ENCODE results near the gene NCAM1.
"Not testable (repeated sequence)": the region's sequence is repeated elsewhere in the genome, so short reads cannot be mapped to it uniquely, and the experiment has no call there.

Gene NCAM1

DNA sequence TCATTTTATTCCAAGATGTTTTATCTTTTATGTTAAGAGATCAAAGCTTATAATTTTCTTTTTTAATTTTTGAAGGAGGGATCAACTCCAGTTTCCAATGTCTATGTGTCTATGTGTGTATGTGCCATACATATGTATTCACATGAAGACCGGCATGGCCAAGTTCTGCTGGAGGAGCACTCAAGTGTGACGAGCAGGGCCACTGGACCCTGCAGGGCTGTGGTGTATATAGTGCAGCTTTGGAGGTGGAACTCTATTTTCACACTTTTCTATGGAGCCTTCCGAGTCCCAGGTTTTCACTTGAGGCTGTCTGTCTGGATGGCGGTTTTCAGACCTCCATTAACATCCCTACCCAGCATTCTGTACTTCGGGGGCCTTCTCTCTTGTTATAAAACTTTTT, 316.7 kb downstream of the NCAM1 start:
- no peak for DNase-seq (ENCODE audit: low spot score)

DNA sequence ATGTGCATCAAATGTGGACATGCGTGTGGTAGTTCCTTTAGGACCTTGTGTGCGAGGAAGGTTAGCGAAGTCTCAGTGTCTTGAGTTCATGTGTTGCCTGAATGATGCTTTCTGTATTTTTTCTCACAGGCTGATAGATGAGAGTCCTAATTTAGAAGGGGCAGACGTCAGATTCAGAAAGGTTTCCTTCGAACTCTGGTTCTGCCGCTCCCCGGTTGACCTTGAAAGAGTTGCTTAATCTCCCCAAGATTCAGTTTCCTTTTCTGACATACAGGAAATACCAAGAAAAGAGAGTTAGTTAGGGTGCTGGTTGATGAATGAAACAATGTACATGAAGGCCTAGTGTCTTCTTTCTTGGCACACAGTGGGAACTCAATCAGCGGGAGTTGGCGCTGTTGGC, 317.3 kb downstream of the NCAM1 start:
- no peak for DNase-seq (ENCODE audit: low spot score)

DNA sequence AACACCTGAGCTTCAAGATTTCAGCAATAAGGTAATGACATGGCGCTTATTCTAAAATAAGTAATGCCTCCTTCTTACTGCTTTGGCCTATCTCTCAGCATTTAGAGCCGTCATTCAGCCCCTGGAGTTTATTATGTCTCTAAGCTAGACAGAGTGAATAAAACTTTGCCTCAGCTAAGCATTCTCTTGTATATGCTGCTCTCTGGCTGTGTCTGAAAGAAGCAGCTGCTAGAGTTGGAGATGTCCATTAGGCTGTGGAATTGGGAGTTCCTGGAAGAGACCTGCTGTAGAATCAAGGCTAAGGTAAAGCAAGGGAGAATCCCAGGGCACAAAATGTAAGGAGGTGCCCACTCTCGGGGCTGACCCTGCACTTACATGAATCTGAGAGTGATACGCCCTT, 317.7 kb downstream of the NCAM1 start:
- no peak for DNase-seq (ENCODE audit: low spot score)

DNA sequence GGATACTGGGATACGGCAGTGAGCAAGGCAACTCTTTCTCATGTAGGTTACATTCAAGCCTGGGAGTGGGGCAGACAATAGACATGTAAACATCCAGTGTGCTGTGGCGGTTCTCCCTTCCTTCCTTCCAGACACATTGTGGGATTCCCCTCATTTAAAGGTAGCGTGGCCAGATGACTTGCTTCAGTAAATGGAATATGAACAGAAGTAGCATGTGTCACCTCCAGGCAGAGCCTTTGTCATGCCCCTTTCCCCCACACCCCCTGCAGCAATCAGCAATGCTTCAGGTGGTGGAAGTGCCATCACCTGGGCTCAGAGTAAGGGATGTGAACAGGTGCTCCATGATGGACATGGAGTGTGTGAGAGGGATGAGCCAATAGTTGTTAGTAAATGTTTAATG, 318.4 kb downstream of the NCAM1 start:
- DNase-seq (ENCODE audit: low spot score) = no peak

DNA sequence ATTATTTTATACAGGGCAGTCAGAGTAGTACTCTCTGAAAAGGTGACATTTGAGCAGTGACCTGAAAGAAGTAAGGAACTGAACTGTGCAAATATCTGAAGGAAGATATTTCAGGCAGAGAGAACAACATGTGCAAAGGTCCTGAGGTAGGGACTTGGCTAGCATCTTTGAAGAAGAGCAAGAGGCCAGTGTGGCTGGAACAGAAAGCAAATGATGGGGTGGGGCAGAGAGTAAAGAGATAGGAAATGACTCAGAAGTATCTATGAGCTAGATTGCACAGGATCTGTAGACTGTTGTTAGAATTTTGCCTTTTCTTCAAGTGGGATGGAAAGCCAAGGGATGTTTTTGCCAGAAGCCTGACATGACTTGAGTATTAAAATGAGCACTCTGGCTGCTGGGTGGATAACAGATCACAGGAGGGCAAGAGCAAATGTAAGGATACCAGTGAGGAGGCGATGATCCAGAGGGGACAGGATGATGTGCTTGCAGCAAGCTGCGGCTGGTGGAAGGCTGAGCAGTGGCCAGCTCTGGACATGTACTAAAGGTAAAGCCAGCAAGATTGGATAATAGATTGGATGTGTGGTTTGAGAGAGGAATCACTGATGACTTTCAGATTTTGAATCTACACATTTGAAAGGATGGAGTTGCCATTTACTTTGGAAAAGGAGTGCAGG, 320.0 kb downstream of the NCAM1 start:
- DNase-seq (ENCODE audit: low spot score) = no peak

DNA sequence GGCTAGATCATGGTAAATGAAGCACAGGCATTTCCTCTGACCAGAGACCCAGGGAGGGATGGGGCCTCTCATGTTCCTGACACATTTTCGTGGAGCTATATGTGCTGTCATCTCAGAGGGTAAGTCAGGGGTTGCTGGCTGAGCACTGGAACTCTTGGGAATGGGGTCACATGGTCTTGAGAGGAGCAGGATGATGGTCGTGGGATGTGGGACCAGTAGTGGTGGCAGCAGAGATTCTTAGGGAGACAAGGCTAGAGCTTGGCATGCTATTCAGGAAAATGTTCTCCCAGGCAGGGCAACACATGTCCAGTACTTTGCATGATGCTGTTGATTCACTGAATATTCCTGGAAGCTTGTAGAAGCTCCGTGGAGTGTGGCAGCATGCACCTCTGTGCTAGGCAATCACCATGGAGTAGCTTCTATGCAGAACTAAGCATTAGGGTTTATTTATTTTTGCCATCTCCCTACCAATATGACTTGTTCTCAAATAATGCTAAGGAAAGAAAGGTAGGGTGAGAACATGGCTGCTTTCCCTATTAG, 321.7 kb downstream of the NCAM1 start:
- DNase-seq (ENCODE audit: low spot score) = no peak

DNA sequence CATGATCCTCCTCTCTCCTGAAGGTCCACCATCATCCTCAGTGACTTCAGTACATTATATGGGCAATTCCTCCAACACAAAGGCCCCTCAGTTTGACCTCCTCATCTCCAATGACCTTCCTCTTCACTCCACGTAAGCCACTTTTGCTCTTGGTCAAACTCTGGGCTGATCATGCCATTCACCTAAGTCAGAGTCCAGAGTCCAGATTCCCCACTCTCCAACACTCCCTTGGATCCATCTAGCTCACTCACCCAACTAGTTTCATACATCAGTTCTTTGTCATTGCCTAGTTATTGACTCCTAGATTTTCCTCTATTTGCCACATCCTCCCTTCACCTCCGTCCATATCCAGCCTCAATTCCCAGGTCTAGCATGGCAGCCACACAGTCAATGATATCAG, 322.7 kb downstream of the NCAM1 start:
- no peak for DNase-seq (ENCODE audit: low spot score)

DNA sequence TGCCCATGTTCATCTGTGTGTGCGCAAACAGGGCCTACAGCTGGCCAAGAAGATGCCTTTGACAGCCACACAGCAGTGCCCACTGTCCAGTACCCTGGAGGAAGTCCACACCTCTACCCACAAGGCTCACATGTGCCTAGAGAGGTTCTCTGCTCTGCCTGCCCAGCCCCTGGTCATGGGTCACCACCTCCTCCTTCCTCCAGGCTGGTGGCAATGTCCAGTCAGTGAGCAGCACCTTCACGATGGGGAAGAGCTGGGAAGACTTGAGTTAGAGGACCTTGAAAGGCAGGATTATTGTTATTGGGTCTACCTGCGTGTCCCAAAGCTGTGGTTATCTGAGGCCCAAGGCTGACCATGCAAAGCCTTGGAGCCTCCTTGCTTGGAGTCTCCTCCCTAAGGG, 324.8 kb downstream of the NCAM1 start:
- DNase-seq (ENCODE audit: low spot score) = no peak

DNA sequence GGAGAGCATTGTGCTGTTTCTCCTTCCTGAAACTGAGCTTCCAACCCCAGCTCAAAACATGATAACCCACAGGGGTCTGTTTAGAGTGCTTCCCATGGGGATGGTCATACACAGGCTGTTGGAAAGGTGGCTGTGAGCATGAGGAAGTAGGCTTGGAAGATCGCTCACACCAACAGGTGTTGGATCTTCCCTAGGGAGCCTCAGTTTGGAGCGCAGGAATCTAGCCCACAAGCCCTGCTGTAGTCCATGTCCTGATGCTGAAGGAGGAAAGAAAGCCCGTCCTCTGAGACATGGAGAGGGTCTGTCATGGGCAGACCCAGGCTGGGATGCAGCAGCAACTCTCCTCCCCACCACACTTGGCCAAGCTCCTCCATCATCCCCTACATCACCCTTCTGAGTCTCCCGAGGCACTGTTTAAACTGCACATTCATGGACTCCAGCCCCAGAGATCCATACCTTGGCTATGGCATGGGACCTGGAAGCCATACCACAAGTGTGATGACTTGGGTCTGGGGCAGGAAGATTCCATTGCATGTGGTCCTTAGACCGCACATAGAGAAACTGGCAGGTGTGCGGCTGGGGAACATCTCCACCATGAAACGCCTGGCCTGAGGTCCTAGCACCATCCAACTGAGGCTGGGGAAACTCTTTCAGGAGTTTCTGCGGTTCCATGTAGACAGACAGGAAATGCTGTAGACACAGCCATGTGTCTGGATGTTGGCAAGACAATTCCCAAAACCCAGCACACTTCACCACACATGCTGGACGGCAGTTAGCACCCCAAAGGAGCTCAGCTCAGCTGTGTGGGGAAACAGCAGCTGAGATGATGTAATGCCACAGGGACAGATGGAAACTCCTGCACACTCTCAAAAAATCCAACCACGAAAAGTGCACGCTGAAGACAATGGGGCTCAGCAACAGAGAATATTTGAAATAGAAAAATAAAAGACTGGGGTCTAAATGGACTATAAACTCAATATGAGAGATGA, 325.6 kb downstream of the NCAM1 start:
- peak; percentile 50 for DNase-seq (ENCODE audit: low spot score)

DNA sequence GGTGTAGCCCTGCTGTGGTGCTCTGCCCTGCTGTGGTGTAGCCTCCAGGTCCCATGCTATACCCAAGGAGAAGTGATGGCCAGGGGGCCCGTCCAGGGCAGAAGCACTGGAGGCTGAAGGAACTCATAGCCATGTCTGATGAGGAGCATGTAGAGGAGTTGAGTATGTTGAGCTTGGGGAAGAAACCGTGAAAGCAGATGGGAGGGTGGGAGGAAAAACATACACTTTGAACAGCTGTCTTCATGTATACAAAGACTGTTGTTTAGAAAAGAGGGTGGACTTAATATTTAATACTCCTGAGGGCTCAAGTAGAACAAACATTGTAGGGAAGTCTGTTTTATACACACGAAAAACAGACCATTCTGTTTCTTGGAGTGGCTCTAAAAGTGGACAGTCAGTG, 326.6 kb downstream of the NCAM1 start:
- no peak for DNase-seq (ENCODE audit: low spot score)

DNA sequence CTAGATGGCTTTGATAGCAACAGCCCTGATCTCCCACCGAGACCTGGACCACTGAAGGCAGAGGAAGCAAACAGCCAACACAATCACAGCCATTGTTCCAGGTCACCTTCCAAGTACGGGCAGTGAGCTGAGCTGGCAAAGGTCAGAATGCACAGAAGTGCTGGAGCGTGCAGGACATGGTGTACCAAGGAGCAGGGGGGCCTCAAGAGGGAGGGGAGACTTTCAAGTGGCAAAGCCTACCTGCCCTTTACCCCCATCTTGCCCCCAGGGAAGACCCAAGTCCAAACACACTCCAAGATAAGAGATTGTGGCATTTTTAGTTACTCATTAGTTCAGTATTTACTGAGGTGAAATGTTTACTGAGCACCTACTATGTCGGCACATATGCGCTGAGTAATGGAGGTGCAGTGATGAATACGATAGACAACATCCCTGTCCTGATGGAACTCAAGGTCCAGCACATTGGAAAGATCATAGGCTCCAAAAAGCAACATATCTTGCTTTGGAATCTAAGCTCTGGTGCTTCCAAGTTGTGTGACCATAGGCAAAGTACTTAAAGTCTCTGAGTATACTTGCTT, 327.2 kb downstream of the NCAM1 start:
- no peak for DNase-seq (ENCODE audit: low spot score)

DNA sequence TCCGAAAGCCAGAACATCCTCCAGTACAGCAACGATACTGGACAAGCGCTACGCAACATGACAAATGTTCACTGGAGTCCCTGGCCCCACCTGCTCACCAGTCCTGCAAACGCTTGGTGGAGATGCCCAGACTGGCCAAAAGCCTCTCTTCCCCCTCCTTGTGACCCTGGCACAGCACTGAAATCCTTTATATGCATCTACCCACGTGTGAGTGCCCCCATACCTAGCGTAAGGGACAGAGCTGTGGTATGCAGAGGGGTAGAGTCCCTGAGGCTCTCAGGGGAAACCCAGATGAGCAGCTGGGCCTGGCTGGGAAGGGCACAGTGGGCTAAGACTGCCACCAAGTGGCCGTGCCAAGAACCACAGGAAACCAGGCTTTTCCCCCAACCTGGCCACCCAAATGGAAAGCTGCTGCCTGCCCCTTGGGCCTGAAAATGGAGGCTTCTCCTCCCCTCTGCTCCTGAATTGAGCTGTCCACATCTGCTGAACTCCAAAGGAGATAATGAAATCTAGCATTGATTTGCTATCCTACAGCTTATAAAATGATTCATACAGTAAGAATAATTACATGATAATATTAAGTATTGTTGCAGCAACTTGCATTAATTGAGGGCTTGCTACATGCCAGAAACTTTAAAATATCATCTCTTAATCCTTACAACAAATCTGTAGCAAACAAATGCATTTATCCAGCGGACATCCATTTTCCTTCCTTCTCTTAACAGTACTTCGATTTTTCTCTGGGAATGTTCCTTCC, 328.4 kb downstream of the NCAM1 start:
- DNase-seq (ENCODE audit: low spot score) = peak; percentile 89

DNA sequence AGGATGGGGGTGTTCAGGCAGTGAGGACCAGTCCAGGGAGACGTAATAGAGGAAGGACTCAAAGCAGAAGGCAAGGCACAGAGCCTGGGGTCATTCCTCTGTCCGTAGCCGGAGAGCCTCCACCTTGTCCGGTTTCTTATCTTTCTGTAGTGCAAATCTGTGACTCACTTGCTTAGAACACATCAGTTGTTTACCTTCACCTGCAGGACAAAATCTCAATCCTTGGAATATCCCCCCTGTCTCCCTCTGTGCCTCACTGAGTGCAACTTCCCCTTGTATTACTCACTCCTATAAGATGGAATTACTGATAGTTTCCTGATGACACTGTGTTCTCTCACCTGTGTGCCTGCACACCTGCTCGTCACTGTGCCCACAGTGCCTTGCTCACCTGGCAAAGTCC, 332.7 kb downstream of the NCAM1 start:
- DNase-seq (ENCODE audit: low spot score) = no peak

DNA sequence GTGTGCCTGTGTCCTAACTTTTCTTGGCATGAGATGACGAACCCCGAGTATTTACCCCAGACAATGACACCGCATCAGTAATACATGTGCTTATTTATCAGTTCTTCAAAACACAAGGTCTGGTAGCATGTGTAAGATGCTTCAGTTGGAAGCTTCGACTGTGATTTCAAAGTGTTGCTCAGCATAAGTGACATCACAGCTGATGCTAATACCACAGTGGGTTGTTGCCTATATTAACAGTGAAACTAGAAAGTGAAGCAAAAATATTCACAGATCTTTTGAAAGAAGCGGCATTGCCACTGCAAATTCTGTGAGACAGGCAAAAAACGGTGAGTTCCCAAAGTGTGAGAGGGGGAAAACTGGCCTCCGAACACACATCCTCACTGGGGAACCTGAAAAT, 334.8 kb downstream of the NCAM1 start:
- no peak for DNase-seq (ENCODE audit: low spot score)

DNA sequence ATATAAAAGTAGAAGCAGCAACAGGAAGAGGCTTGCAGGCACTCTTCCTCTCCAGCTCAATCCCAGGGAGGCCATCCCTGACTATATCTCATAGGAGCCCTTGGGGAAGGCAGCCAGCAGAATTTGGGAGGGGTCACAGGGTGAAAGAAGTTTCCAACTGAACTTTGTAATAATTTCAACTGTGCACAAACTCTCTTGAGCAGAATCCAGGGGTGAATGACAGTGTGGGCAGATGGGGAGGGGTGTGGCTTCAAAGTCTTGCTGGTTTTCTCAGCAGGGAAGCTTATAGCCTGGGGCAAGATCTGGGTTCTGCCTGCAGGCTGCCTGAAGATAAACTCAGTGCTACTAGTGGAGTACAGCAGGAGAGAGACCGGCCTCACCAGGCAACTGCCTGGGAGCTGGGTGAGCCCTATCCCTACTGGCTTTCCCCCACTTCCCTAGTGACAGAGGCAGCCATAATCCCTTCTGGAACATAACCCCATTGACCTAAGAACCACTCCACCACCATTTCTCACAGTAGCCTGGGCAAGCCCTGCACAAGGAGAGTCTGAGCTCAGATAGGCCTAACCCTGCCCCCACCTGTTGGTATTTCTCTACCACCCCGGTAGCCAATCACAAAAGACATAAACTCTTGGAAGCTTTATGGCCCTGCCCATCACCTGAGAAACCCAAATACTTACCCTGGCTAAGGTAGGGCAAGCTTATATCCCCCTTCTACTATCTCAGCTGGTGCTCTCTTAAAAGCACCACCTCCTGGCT, 335.4 kb downstream of the NCAM1 start:
- DNase-seq (ENCODE audit: low spot score) = no peak

DNA sequence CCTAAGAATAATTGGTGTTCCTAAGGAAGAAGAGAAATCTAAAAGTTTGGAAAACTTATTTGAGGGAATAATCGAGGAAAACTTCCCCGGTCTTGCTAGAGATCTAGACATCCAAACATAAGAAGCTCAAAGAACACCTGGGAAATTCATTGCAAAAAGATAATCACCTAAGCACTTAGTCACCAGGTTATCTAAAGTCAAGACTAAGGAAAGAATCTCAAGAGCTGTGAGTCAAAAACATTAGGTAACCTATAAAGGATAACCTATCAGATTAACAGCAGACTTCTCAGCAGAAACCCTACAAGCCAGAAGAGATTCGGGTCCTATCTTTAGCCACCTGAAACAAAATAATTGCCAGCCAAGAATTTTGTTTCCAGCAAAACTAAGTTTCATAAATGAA, 337.3 kb downstream of the NCAM1 start:
- not testable (repeated sequence) for DNase-seq (ENCODE audit: low spot score)

DNA sequence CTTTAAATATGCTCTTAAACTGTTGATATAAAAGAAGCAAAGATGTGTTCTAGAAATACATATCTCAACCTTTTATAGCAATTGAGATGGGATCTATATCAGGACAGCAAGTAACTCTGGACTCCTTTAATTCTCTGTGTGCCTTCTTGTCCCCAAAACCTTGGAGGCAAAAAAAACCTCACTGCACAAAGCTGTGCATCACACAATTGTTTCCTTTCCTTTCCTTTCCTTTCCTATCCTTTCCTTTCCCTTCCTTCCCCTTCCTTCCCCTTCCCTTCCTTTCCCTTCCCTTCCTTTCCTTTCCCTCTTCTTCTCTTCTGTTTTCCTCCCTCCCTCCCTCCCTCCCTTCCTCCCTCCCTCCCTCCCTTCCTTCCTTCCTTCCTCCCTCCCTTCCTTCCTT, 343.7 kb downstream of the NCAM1 start:
- no peak for DNase-seq (ENCODE audit: low spot score)

DNA sequence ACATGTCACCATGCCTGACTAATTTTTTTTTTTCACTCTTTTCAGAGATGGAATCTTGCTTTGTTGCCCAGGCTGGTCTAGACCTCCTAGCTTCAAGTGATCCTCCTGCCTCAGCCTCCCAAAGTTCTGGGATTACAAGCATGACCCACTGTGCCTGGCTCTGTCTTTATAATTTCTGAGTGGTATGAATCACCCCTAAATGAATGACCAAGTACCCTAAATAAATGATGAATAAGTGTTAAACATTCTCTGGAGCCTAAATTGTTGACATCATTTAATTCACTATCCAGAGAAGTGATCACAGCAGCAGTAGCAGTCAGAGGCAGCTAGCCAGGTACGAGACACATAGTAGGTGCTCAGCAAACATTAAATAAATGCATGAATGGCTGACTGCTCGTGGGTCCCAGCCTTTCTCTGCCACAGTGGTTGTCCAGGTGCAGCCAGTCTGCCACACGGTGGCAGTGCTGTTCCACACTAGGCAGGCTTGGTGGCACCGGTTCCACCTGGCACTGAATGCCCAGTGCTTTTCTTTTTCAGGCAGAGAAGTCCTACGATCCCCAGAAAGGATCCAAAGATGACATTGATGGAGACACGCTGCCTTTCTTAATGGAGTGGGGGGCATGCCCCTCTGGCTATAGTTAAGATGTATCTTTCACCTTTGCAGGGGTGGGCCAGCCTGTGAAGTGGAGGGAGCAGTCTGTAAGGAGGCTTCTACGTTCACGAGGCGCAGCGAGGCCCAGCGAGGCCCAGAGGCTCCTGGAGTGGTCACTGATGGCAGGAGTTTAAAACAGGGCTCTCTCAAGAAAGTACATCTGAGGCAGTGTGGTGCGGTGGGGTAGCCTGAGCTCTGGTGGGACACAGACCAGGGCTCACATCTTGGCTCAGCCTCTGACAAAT, 344.5 kb downstream of the NCAM1 start:
- peak; percentile 85 for DNase-seq (ENCODE audit: low spot score)

DNA sequence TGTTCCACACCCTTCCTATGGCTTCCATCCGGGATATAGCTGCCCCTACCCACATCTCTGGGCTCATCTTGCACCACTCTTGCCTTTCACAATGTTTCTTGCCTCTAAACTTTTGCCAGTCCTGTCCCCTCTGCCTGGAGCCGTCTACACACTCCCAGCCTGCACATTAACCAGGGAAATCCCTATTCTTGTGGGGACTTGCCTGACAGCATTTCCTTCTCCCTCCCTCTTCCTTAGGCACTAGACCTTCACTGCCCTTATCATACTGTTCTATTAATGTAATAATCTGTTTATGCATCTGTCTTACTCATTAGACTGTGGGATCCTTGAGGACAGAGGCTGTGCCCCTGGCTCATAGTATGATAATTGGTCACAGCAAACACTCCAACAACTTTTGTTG, 347.4 kb downstream of the NCAM1 start:
- no peak for DNase-seq (ENCODE audit: low spot score)

DNA sequence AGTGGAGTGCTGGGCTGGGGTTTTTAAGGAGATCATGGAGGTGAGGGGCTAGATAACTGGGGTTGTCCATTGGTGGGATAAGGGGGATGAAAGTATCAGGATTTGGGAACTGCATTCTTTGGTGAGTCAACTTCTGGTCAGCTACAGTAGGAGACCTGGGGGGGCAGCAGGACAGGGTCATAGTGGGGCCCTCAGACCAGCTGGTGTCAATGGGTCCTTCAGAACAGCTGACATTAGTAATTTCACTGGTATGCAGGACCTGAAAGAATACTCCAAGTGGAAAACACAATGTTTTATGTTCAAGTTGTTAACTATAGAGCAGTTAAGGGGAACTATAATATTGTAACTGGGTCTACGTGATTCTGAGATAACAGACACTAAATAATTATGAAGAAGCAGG, 350.3 kb downstream of the NCAM1 start:
- no peak for DNase-seq (ENCODE audit: low spot score)
